ENCODE results near the gene KCNK15.

- TF ChIP-seq POLR2A (IDR thresholded peaks at IDR 0.05; ENCODE audit: low read length): no peak
- no peak for TF ChIP-seq GATA1 (IDR thresholded peaks at IDR 0.05; ENCODE audit: low read depth, low read length)
These were observed 22.6 kb downstream of the KCNK15 start for GRCh38 chr20:44768256-44768655.

All from erythroblast (primary cell).